ENCODE data around the gene CAMSAP2.

Gene CAMSAP2

GRCh38 chr1:200834383-200834782 lies 95.7 kb downstream of the CAMSAP2 start:
- H3K9ac ChIP-seq = no peak overlapping the region
- peaks cover 8% of the 10 kb centered on the region for H3K9me3 ChIP-seq
- no peak for TF ChIP-seq Cebpa-rat (IDR thresholded peaks at IDR 0.05)
- peaks cover 8% of the 10 kb centered on the region; the same call in 1 of the 2 replicates for H3K36me3 ChIP-seq
- H3K4me2 ChIP-seq = no peak overlapping the region
- H3K27ac ChIP-seq = no peak overlapping the region
- H3K27me3 ChIP-seq = no peaks in the 10 kb centered on the region
- no peaks in the 10 kb centered on the region for H3K4me1 ChIP-seq
- no peaks in the 10 kb centered on the region for H4K20me1 ChIP-seq
- H3K4me3 ChIP-seq = no peak overlapping the region

GRCh38 chr1:200836213-200836612 lies 97.5 kb downstream of the CAMSAP2 start:
- Histone ChIP-seq H3K27me3 (no peaks in the 10 kb centered on the region), H3K36me3 (peaks cover 8% of the 10 kb centered on the region; the same call in 1 of the 2 replicates), H3K9me3 (peaks cover 8% of the 10 kb centered on the region), H3K27ac (no peak overlapping the region), H3K4me2 (no peak overlapping the region), H3K4me1 (no peaks in the 10 kb centered on the region), H3K9ac (no peak overlapping the region), H4K20me1 (no peaks in the 10 kb centered on the region), H3K4me3 (no peak overlapping the region)
- TF ChIP-seq Cebpa-rat (IDR thresholded peaks at IDR 0.05) = no peak

GRCh38 chr1:200837931-200838571 lies 99.4 kb downstream of the CAMSAP2 start:
- no peak for TF ChIP-seq Cebpa-rat (IDR thresholded peaks at IDR 0.05)
- H3K9ac ChIP-seq = no peak overlapping the region
- no peak overlapping the region for H3K4me2 ChIP-seq
- no peaks in the 10 kb centered on the region for H3K27me3 ChIP-seq
- no peaks in the 10 kb centered on the region for H3K4me1 ChIP-seq
- H3K36me3 ChIP-seq = peaks cover 8% of the 10 kb centered on the region; the same call in 1 of the 2 replicates
- H3K9me3 ChIP-seq = peaks cover 8% of the 10 kb centered on the region
- H4K20me1 ChIP-seq = no peaks in the 10 kb centered on the region
- no peak overlapping the region for H3K4me3 ChIP-seq
- no peak overlapping the region for H3K27ac ChIP-seq

- Histone ChIP-seq H3K27me3 (no peaks in the 10 kb centered on the region), H3K27ac (no peak overlapping the region), H3K4me2 (no peak overlapping the region), H3K9me3 (peaks cover 8% of the 10 kb centered on the region), H4K20me1 (no peaks in the 10 kb centered on the region), H3K4me1 (no peaks in the 10 kb centered on the region), H3K36me3 (peaks cover 8% of the 10 kb centered on the region; the same call in 1 of the 2 replicates), H3K9ac (no peak overlapping the region), H3K4me3 (no peak overlapping the region)
- no peak for TF ChIP-seq Cebpa-rat (IDR thresholded peaks at IDR 0.05)
Observed at GRCh38 chr1:200838676-200839445, 100.2 kb downstream of the CAMSAP2 start.

- Histone ChIP-seq H3K36me3 (peaks cover 26% of the 10 kb centered on the region), H4K20me1 (no peaks in the 10 kb centered on the region), H3K4me1 (no peaks in the 10 kb centered on the region), H3K27me3 (no peaks in the 10 kb centered on the region), H3K4me3 (no peak overlapping the region), H3K4me2 (no peak overlapping the region), H3K27ac (no peak overlapping the region), H3K9me3 (no peaks in the 10 kb centered on the region), H3K9ac (no peak overlapping the region)
- no peak for TF ChIP-seq Cebpa-rat (IDR thresholded peaks at IDR 0.05)
Observed at GRCh38 chr1:200845360-200845759, 106.7 kb downstream of the CAMSAP2 start.

GRCh38 chr1:200846398-200846797 lies 107.7 kb downstream of the CAMSAP2 start:
- H3K27ac ChIP-seq = no peak overlapping the region
- H3K9me3 ChIP-seq = no peaks in the 10 kb centered on the region
- no peak overlapping the region for H3K9ac ChIP-seq
- H4K20me1 ChIP-seq = no peaks in the 10 kb centered on the region
- no peak overlapping the region for H3K4me2 ChIP-seq
- peaks cover 35% of the 10 kb centered on the region for H3K36me3 ChIP-seq
- H3K27me3 ChIP-seq = no peaks in the 10 kb centered on the region
- H3K4me3 ChIP-seq = no peak overlapping the region
- no peak for TF ChIP-seq Cebpa-rat (IDR thresholded peaks at IDR 0.05)
- H3K4me1 ChIP-seq = no peaks in the 10 kb centered on the region

GRCh38 chr1:200849430-200849829 lies 110.7 kb downstream of the CAMSAP2 start:
- Histone ChIP-seq H3K36me3 (peaks cover 40% of the 10 kb centered on the region), H3K4me1 (no peaks in the 10 kb centered on the region), H3K4me2 (no peak overlapping the region), H3K27me3 (no peaks in the 10 kb centered on the region), H3K4me3 (no peak overlapping the region), H3K9me3 (no peaks in the 10 kb centered on the region), H4K20me1 (no peaks in the 10 kb centered on the region), H3K27ac (no peak overlapping the region), H3K9ac (no peak overlapping the region)
- no peak for TF ChIP-seq Cebpa-rat (IDR thresholded peaks at IDR 0.05)

GRCh38 chr1:200850554-200850953 lies 111.9 kb downstream of the CAMSAP2 start:
- no peaks in the 10 kb centered on the region for H3K9me3 ChIP-seq
- H3K4me3 ChIP-seq = no peak overlapping the region
- no peak for TF ChIP-seq Cebpa-rat (IDR thresholded peaks at IDR 0.05)
- no peak overlapping the region for H3K4me2 ChIP-seq
- H3K27ac ChIP-seq = no peak overlapping the region
- no peaks in the 10 kb centered on the region for H3K4me1 ChIP-seq
- H4K20me1 ChIP-seq = no peaks in the 10 kb centered on the region
- no peaks in the 10 kb centered on the region for H3K27me3 ChIP-seq
- H3K9ac ChIP-seq = no peak overlapping the region
- H3K36me3 ChIP-seq = peaks cover 41% of the 10 kb centered on the region

- no peak for TF ChIP-seq Cebpa-rat (IDR thresholded peaks at IDR 0.05)
- Histone ChIP-seq H3K4me1 (no peaks in the 10 kb centered on the region), H4K20me1 (no peaks in the 10 kb centered on the region), H3K4me3 (no peak overlapping the region), H3K36me3 (peaks cover 26% of the 10 kb centered on the region), H3K27me3 (no peaks in the 10 kb centered on the region), H3K27ac (no peak overlapping the region), H3K4me2 (no peak overlapping the region), H3K9me3 (no peaks in the 10 kb centered on the region), H3K9ac (no peak overlapping the region)
Observed at GRCh38 chr1:200856716-200857357, 118.1 kb downstream of the CAMSAP2 start.

- Histone ChIP-seq H3K4me2 (no peak overlapping the region), H3K4me3 (no peak overlapping the region), H3K27ac (no peak overlapping the region), H3K36me3 (peaks cover 29% of the 10 kb centered on the region), H3K9ac (no peak overlapping the region), H3K27me3 (no peaks in the 10 kb centered on the region), H3K4me1 (no peaks in the 10 kb centered on the region), H4K20me1 (no peaks in the 10 kb centered on the region), H3K9me3 (no peaks in the 10 kb centered on the region)
- TF ChIP-seq Cebpa-rat (IDR thresholded peaks at IDR 0.05) = no peak
Observed at GRCh38 chr1:200857804-200858203, 119.1 kb downstream of the CAMSAP2 start.

All from BLaER1 (cell line).